GM21528 (cell line): ENCODE results near the gene DCAF15.
"Not testable (repeated sequence)": the region's sequence is repeated elsewhere in the genome, so short reads cannot be mapped to it uniquely, and the experiment has no call there.

Source experiments
- ATAC-seq: cut with Tn5 transposase; IDR thresholded peaks from one replicate; pipeline ENCODE4 v1.9.1; 2021; ENCODE audit warnings: mild to moderate bottlenecking, moderate library complexity; ENCODE audit not compliant: unreplicated experiment, low FRiP score

DCAF15 gene

GRCh38 chr19:13952154-13952930, at the start of gene DCAF15:
TSS of gene DCAF15 (plus strand) at chr19:13952509. CDS start at chr19:13952513, 4 bp downstream.
- ATAC-seq, result peak; percentile 96

- ATAC-seq, result no peak
Measured at GRCh38 chr19:13902993-13903555, 49.2 kb upstream of the DCAF15 start.

DNA sequence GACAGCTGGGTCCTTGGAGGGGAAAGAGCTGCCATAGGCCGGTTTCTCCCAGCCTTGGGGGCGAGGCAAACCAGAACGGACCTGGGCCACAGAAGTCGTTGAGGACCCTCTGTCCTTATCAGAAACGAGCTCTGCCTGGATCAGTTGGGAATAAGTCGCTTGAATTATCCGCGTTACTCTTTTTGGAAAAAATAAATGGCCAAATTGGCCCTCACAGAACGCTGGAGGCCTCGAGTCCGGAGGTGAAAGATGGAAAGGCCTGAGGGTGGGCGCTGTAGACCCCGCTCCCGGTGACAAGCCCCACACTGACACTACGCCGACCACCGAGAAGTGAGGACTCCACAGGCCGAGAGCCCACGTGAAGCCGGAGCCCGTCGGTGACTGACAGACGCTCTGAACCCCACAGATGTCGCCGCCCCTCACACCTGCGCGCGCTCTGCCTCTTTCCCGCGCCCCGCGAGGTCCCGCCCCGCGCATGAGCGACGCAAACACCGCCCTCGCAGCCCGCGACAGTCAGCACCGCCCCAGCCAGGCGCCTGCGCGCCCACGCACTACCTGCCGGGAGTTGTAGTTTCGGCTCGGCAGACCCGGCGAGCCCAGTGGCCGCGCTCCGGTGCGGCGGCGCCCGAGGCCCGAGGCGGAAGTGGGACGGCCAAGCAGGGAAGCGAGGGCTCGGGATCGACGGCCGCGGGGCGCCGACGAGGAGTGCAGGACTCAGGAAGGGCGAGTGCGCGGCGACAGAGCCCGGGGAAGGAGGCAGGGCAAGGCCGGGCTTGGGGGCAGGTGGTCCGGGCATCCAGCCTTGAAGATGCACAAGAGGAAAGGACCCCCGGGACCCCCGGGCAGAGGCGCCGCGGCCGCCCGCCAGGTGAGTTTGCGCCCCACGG, 46.4 kb upstream of the DCAF15 start, which contains the start of the genes BRME1 and CC2D1A:
Gene BRME1 (minus strand): TSS at position 484 of the 887 bp plus-strand sequence. CDS start 1,225 bp downstream, outside the sequence.
Gene CC2D1A (plus strand): TSS at position 568 of the 887 bp plus-strand sequence. CDS start 241 bp downstream, at position 809.
- ATAC-seq, result peak; percentile 82

GRCh38 chr19:13906521-13906904, 45.8 kb upstream of the DCAF15 start:
- ATAC-seq, result peak; percentile 46

GRCh38 chr19:13906910-13907309, 45.4 kb upstream of the DCAF15 start:
- ATAC-seq, result no peak

DNA sequence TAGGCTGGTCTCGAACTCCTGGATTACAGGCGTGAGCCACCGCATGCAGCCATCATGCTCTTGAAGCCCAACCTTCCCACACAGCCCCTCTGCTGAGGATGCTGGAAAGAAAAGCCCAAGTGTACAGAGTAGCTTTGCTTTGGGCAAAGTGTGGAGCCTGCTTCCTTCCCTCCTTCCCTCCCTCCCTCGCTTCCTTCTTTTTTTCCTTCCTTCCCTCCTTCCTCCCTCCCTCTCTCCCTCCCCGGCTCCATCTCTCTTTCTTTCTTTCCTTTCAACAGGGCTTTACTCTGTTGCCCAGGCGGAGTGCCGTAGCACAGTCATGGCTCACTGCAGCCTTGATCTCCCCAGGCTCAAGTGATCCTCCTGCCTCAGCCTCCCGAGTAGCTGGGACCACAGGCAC, 43.6 kb upstream of the DCAF15 start:
- ATAC-seq, result no peak

DNA sequence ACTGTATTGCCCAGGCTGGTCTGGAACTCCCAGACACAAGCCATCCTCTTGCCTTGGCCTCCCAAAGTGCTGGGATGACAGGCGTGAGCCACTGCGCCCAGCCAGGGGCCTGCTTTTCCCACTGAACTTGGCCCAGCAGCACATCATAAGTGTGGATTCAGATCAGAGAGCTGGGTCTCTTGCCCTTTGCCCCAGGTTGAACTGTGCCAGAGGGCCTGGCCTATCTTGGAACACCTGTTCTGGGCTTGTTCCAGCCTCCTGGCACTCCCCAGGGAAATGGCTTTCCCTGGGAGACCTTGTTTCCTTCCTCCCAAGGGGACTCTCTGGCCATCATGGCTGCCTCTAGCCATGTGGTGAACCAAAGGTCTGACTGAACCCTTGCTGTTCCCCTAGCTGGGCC, 42.9 kb upstream of the DCAF15 start:
- ATAC-seq, result no peak

- no peak for ATAC-seq
Measured at GRCh38 chr19:13913352-13913751, 39.0 kb upstream of the DCAF15 start.

DNA sequence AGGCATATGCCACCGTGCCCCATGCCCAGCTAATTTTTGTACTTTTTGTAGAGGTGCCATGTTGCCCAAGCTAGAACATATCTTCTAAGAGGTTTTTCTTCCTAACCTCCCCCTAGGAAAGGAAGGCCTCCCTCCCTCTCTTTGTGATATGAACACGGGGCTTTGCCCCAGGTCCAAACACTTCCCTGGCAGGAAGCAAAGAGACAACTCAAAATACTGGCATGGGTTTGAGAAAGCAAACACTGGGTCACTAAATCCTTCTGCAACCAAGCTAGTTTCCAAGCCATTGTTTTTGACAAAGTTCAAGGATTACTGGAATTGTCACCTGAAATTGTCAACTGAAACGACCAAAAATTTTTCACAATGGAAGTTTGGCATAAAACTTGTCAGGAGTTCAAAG, 37.5 kb upstream of the DCAF15 start:
- ATAC-seq, result no peak

DNA sequence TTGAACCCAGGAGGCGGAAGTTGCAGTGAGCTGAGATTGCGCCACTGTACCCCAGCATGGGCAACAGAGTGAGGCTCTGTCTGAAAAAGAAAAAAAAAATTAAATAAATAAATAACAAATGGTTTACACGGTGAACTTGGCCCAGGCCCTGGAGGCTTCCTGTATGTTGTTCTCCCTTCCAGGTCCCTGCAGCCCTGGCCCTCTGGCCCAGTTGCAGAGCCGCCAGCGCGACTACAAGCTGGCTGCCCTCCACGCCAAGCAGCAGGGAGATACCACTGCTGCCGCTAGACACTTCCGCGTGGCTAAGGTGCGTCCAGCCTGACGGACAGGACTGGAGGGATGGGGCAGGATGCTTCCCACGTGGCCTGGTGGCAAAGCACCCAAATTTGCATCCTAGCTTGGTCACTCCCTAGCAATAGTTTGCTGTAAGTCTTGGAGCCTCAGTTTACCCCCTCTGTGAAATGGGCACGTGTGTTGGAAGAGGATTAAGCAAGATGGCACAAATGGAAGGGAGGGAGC, 34.4 kb upstream of the DCAF15 start:
- no peak for ATAC-seq

GRCh38 chr19:13918726-13919411, 33.4 kb upstream of the DCAF15 start:
- ATAC-seq, result no peak

- ATAC-seq, result no peak
Measured at GRCh38 chr19:13920524-13920923, 31.8 kb upstream of the DCAF15 start.

DNA sequence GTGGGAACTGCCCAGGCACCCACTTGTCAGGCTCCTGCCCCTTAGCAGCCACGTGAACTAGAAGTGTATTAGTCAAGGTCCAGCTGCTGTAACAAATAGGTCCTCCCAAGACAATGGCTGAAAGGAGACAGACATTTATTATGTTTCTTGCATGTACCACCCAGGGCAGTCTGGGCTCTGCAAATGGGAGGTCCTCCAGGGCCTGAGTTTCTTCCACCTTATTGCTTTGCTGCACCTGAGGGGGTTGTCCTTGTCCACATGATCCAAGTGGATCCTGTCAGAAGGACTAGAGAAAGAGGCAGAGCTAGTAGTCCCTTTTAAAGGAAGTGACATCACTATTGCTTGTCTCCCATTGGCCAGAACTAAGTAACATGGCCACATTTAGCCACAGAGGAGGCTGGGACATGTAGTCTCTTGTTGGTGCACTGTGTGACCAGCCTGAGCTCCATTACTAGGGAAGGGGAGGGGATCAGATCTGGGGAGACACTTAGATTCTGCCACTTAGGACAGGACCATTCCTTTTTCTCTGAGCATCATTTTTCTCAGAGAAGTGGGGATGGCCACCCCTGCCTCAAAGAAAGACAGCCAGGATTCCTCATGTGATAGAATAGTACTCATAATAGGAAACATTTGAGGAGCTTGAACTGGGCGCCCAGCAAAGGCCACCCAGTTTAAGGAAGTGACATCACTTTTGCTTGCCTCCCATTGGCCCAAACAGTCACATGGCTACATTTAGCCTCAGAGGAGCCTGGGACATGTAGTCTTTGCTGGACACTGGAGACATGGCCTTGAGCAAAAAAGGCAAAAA, 31.2 kb upstream of the DCAF15 start:
- ATAC-seq, result no peak

- not testable (repeated sequence) for ATAC-seq
Measured at GRCh38 chr19:13922118-13922517, 30.2 kb upstream of the DCAF15 start.

DNA sequence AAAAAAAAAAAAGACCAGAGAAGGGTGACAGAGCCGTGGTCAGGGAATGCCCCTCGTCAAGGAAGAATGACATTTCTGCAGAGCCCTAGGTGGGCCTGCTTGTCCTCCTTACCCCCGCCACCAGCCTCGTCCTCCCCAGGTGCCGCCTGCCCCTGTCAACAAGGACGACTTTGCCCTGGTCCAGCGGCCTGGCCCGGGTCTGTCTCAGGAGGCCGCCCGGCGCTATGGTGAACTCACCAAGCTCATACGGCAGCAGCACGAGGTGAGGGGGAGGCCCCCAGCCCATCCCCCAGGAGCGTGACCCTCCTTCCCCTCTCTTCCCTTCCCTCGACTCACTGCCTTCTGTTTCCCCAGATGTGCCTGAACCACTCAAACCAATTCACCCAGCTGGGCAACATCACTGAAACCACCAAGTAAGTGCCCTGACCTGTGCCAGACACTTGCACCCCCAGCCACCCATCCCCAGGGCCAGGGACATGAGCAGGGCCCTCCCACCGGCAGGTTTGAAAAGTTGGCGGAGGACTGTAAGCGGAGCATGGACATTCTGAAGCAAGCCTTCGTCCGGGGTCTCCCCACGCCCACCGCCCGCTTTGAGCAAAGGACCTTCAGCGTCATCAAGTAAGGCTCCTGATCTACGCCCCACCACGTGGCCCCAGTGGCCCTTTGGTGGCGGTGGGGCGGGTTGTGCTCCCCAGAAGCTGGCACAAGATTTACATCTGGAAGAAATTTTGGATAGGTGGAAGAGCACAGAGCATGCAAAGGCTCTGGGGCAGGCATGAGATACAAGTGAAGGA, 28.9 kb upstream of the DCAF15 start:
- ATAC-seq, result no peak

- ATAC-seq, result no peak
Measured at GRCh38 chr19:13926010-13926409, 26.3 kb upstream of the DCAF15 start.

DNA sequence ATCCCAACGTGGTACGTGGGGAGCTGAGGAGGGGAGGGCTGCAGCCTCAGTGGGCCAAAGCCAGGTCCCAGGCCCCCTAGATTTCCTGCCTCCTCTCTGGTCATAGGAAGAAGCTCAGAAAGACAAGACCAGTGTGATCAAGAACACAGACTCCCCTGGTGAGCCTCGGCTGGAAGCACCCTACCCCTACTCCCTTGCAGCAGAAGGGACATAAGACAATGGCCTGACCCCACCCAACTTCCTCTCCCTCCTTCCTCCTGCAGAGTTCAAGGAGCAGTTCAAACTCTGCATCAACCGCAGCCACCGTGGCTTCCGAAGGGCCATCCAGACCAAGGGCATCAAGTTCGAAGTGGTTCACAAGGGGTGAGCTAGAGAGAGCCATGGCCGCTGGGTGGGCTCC, 25.6 kb upstream of the DCAF15 start:
- ATAC-seq, result no peak

GRCh38 chr19:13929340-13929739, 23.0 kb upstream of the DCAF15 start:
- ATAC-seq, result no peak

DNA sequence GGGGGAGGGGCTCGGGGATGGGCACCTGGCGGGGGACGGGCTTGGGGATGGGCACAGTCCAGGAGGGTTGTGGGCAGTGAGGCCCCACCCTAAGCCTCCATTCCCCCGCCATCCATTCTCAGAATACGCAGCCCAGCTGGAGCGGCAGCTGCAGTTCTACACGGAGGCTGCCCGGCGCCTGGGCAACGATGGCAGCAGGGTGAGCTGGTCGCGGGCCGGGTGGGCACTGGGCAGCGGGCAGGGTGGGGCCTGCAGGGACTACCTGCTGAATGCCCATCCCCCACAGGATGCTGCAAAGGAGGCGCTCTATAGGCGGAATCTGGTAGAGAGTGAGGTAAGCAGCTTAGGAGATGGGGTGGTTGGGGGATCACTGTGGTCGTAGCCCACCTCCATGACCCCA, 22.4 kb upstream of the DCAF15 start:
- ATAC-seq, result no peak
